Measurements from ENCODE around the gene MCFD2.

MCFD2 gene

GRCh38 chr2:46873604-46874068, 42.0 kb downstream of the MCFD2 start:
- DNase-seq (ENCODE audit: low read depth), result no peak

- no peak for DNase-seq (ENCODE audit: low read depth)
These were observed 42.6 kb downstream of the MCFD2 start for GRCh38 chr2:46872902-46873603.

GRCh38 chr2:46871976-46872381, 43.6 kb downstream of the MCFD2 start:
- DNase-seq (ENCODE audit: low read depth), result no peak

DNA sequence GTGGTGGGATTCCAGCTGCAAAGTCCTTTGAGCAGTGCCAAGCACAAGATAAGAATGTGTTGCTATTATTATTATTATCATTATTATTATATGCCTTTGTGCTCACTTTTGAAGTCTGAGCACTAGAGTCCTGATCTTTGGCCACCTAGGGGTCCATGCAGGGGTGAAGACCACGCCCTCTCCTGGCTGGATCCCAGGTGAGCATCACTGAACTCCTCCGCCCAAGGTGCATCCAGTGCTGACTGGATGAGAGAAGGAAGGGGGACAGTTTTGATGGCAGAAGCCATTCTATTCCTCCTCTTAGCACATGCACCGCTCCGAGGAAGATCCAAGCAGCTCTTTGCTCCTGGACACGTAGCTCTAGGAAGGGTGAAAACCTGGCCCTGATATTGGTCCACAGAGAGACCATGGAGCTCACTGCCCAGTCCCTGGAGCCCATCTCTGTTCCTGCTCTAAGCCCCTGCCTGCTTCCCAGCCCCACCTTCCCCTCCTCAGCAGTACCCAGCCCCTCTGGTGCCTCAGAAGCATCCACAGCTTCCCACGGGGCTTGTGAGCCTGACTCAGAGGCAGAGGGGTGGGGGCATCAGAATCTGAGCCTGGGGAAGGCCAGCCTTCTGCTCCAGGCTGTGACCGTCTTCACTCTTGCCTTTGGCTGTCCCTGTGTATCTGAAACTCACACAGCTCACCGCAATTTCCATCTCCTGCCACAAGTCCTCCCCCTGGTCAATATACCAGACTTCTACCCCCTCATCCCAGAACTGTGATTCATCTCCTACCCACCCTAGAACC, 45.4 kb downstream of the MCFD2 start:
- DNase-seq (ENCODE audit: low read depth), result no peak

GRCh38 chr2:46869621-46870020, 46.0 kb downstream of the MCFD2 start:
- no peak for DNase-seq (ENCODE audit: low read depth)

GRCh38 chr2:46866770-46867246, 48.8 kb downstream of the MCFD2 start:
- no peak for DNase-seq (ENCODE audit: low read depth)

- no peak for DNase-seq (ENCODE audit: low read depth)
These were observed 50.2 kb downstream of the MCFD2 start for GRCh38 chr2:46865181-46865970.

GRCh38 chr2:46863882-46864281, 51.7 kb downstream of the MCFD2 start:
- DNase-seq (ENCODE audit: low read depth), result no peak

GRCh38 chr2:46862514-46862913, 53.1 kb downstream of the MCFD2 start:
- DNase-seq (ENCODE audit: low read depth), result no peak

GRCh38 chr2:46861916-46862315, 53.7 kb downstream of the MCFD2 start:
- no peak for DNase-seq (ENCODE audit: low read depth)

GRCh38 chr2:46859482-46859881, 56.1 kb downstream of the MCFD2 start:
- DNase-seq (ENCODE audit: low read depth), result no peak

DNA sequence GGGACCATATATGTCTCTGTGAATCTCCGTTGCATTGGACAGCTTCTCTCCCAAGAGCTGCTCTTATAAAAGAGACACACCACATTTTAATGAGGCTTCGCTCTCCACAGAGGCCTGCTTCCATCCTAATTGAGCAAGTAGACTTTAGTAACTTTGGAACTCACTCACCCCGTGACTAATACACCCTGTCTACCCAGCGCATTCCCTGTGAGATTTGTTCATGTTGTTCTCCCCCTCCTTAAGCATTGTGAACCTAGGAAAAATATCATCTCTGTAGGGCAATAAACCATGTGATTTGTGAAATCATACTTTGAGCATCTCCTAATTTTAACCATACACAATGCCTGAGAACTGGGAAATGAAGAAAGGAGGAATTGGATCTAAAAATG, 56.9 kb downstream of the MCFD2 start:
- no peak for DNase-seq (ENCODE audit: low read depth)

DNA sequence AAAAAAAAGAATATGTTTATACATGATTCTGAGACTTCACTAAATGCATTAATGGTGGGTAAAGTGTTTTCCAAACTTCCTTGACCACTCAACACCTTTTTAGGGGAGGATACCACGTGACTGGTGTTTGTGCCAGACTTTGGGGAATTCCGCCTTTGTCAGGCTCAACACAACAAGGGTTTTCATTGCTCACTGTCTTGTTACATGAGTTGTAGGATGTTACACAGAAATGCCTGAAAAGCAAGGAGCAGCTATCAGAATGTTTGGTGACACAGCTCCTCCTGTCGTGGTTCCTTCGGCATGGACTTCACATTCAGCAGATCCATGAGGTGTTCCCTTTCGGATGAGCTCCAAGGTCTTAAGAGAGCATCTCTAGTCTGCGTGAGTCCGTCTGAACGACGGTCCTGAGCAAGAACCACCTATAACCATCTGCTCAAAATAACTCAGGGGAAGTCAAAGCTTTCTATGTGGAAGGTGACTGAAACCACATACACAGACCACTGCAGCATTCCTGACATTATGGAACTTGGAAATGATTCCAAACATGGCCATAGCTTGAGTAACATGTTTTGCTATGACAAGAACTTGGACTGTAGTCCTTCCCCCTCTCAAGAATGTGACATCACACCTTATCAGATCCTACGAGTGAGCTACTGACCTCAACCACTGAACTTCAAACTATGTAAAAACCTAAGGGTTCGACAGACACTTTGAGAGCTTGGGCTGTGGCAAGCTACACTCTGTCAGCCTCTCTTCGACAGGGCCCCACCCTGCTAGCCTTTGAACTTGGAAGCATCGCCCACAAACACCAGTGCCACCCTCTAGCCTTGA, 57.5 kb downstream of the MCFD2 start:
- no peak for DNase-seq (ENCODE audit: low read depth)

DNA sequence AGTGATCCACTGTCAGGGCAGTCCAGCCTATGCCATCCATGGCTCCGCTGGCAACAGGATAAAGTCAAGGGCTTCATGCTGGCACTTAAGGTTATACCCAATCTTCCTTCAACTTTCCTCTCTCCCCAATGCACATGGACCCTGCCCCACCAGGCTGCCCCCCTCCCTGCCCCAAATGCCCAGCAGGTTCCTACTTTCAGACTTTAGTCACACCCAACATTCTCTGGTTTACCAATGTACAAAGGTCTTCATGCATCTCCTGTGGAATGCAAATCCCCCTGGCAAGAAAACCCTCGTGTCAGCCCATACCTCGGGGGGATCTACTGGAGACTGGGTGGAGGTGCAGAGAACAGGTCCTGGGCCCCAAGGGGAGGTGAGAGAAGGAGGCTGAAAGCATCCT, 59.3 kb downstream of the MCFD2 start:
- no peak for DNase-seq (ENCODE audit: low read depth)

DNA sequence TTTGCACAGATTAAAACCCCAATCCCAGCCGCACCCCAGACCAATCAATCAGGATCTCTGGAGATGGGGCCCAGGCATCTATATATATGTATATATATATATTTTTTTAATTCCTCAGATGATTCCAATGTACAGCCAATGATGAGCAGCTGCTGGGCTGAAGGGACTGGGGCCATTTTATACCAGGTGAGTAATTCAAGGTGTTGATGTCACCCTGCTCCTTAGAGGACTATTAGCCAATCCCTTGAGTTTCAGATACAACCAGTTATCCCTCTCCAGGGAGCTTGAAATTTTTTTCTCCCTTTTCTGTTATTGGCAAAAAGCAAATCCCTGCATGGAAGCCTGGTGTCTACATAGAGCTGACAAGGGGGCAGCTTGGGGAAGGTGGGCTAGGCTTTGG, 59.8 kb downstream of the MCFD2 start:
- DNase-seq (ENCODE audit: low read depth), result no peak

DNA sequence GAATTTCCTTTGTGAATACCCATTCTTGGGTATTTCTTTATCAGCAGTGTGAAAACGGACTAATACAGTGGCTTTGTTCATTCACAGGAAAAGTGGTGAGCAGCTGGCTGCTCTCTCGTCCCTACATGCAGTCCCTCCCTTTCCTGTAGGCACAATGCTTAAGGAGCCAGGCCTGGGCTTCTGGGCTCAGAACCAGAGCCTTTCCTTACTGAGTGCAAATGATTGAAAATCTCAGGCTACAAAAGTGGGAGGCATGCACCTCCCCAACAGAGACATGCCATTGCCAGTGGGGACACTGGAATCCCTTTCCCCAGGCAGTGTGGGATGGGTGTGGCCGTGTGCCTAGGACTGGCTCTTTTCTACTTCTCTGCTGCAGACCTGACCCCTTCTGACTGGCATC, 61.3 kb downstream of the MCFD2 start:
- no peak for DNase-seq (ENCODE audit: low read depth)

- DNase-seq (ENCODE audit: low read depth), result no peak
These were observed 63.0 kb downstream of the MCFD2 start for GRCh38 chr2:46852598-46852997.

GRCh38 chr2:46852124-46852523, 63.5 kb downstream of the MCFD2 start:
- no peak for DNase-seq (ENCODE audit: low read depth)
